22Rv1 (cell line): ENCODE results near the gene MLH1.
"Not testable (repeated sequence)": the region's sequence is repeated elsewhere in the genome, so short reads cannot be mapped to it uniquely, and the experiment has no call there.

Source experiments
- H3K27ac ChIP-seq: fragments of 450-650 bp; 2 replicates; pipeline ENCODE4 v1.5.1; 2017
- ZFX ChIP-seq: fragments of 450-650 bp; IDR thresholded peaks from 2 replicates; pipeline ENCODE4 v1.6.1; 2017; ENCODE audit warnings: antibody characterized with exemption, borderline replicate concordance
- TF ChIP-seq, protein P1 (sequence below): fragments of 450-650 bp; IDR thresholded peaks from 2 replicates; pipeline ENCODE4 v1.5.1; 2017; ENCODE audit warnings: mild to moderate bottlenecking

Gene MLH1

DNA sequence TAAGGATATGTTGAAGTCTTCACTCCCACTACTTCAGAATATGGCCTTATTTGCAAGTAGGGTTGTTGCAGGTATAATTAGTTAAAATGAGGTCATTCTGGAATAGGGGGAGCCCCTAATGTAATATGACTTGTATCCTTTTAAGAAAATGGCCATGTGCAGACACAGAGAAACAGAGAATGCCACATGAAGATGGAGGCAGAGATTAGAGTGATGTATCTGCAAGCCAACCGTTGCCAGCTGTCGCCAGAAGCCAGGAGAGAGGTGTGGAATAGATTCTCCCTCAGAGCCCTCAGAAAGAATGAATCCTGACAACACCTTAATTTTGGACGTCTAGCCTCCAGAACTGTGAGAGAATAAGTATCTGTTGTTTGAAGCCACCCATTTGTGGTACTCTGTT, 37.2 kb upstream of the MLH1 start:
- no peak overlapping the region for H3K27ac ChIP-seq
- TF ChIP-seq ZFX: no peak
- TF ChIP-seq, protein P1, sequence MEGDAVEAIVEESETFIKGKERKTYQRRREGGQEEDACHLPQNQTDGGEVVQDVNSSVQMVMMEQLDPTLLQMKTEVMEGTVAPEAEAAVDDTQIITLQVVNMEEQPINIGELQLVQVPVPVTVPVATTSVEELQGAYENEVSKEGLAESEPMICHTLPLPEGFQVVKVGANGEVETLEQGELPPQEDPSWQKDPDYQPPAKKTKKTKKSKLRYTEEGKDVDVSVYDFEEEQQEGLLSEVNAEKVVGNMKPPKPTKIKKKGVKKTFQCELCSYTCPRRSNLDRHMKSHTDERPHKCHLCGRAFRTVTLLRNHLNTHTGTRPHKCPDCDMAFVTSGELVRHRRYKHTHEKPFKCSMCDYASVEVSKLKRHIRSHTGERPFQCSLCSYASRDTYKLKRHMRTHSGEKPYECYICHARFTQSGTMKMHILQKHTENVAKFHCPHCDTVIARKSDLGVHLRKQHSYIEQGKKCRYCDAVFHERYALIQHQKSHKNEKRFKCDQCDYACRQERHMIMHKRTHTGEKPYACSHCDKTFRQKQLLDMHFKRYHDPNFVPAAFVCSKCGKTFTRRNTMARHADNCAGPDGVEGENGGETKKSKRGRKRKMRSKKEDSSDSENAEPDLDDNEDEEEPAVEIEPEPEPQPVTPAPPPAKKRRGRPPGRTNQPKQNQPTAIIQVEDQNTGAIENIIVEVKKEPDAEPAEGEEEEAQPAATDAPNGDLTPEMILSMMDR: no peak

DNA sequence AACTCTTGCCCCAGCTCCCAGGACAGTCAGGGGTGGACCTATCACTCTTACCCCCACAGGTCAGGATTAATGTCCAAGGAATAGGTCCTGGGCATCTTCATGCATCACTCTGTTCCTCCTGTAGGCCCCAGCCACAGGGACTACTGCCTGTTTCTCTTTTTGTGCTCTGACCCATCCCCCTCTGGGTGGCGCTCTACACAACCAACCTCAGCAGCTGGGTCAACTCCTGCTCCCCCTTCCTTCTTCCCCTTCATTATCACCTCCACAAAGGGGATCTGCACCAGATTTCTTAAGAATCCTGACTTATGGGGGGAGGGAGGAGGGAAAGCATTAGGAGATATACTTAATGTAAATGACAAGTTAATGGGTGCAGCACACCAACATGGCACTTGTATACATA, 36.3 kb upstream of the MLH1 start:
- no peak for TF ChIP-seq ZFX
- TF ChIP-seq, protein P1: peak; percentile 34; the same call in 1 of the 2 replicates
- H3K27ac ChIP-seq: no peak overlapping the region

DNA sequence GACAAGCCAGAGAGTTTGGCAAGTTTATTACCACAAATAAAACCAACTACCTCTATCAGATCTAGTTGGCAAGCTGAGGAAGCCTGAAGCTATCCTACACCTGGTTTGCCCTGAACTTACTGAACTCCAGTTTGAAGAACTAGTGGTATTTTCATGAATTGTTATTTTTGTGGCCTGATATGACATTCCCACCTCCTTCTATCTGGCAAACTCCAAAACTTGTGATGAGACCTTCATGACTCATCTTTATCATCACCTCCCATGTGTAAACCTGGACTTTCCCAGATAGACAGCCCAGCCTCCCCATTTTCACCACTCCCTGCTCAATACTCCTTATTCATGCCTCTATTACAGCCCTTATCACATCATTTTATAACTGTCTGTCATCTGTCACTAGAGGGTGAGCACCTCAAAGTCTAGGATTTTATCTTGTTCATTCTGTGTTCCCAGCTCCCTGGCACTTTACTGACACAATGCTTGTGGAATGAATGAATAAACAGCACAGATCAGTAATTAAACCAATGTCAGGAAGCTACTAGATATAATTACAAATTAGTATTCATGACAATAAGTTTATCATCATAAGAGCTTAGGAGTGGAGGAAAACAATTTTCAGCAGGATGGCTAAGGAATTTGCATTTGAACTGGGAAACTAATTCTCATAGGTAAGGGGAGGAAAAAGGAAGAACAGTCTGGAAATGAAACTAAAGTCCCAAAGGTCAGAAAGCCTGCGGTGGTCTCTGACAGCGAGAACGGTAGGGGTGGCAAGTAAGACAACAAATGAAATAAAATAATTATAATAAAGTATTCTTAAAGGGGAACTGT, 35.2 kb upstream of the MLH1 start:
- TF ChIP-seq ZFX: no peak
- TF ChIP-seq, protein P1: no peak
- H3K27ac ChIP-seq: no peak overlapping the region

DNA sequence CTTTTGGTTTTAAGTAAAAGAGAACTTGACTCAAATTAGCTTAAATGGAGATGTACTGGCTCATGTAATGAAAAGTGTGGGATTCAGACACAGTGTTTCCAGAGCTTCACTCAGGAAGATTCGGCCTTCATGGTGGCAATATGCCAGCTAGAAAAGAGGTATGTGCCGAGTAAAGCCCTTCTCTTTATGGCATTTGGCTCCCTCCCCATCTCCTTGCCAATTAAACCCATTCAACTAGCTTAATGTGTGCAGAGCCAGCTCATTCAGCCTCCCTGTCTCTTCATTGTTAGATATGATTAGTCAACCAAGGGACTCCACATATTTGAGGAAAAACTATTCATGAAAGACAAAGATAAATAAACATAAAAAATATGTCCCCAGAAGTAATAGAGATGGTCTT, 33.5 kb upstream of the MLH1 start:
- H3K27ac ChIP-seq: no peak overlapping the region
- no peak for TF ChIP-seq ZFX
- TF ChIP-seq, protein P1: no peak

DNA sequence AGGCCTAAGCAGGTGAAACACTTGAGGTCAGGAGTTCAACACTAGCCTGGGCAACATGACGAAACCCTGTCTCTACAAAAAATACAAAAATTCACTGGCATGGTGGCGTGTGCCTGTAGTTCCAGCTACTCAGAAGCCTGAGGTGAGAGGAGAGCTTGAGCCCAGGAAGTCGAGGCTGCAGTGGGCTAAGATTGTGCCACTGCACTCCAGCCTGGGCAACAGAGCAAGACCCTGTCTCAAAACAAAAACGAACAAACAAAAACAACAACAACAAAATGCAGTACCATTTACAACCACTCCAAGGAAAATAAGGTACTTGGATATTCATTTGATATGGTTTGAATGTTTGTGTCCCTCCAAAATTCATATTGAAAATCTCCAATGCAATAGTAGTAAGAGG, 32.8 kb upstream of the MLH1 start:
- H3K27ac ChIP-seq: no peak overlapping the region
- no peak for TF ChIP-seq ZFX
- TF ChIP-seq, protein P1: no peak

DNA sequence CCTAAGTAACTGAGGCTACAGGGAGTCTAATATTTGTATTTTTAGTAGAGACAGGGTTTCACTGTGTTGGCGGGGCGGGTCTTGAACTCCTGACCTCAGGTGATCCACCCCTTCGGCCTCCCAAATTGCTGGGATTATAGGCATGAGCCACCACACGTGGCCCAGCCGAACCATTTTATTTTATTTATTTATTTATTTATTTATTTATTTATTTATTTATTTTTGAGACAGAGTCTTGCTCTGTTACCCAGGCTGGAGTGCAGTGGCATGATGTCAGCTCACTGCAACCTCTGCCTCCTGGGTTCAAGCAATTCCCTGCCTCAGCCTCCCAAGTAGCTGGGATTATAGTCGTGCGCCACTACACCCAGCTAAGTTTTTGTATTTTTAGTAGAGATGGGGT, 30.3 kb upstream of the MLH1 start:
- H3K27ac ChIP-seq: not testable (repeated sequence)

DNA sequence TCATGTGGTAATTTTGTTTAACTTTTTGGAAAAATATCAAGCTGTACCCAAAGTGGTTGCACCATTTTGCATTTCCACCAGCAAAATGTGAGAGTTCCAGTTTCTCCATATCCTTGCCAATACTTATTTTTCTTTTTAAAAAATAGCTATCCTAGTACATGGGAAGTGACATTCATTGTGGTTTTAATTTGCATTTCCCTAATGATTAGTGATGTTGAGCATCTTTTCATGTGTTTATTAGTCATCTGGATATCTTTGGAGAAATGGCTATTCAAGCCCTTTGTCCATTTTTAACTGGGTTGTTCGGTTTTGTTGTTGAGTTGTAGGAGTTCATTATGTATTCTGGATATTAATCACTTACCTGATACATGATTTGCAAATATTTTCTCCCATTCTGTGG, 29.0 kb upstream of the MLH1 start:
- TF ChIP-seq, protein P1: no peak
- no peak for TF ChIP-seq ZFX
- no peak overlapping the region for H3K27ac ChIP-seq

DNA sequence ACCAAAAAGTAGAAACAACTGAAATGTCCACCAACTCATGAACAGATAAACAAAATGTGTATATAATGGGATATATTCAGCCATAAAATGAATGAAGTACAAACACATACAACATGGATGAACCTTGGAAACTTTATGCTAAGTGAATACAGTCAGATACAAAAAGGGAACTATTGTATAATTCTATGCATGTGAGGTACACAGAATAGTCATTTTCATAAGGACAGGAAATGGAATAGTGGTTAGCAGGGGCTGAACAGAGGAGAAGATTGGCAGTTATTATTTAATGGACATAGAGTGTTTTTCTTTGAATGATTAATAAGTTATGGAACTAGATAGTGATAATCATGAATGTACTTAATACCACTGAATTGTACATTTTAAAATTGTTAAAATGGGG, 28.5 kb upstream of the MLH1 start:
- TF ChIP-seq, protein P1: no peak
- no peak for TF ChIP-seq ZFX
- no peak overlapping the region for H3K27ac ChIP-seq
